Ovary (tissue), 3 donors: Measurements from ENCODE around the gene ADCYAP1R1.

Experiments
- CTCF ChIP-seq, 3 donors: fragments of 450-650 bp in 2 of 3; fragments of 200-600 bp in 1 of 3; IDR thresholded peaks; one replicate each; pipeline versions ENCODE4 v1.5.1 to v1.8.0; 2016 to 2022; ENCODE audit warnings: antibody characterized with exemption in 3 of 3, mild to moderate bottlenecking in 1 of 3
- POLR2A ChIP-seq: fragments of 450-650 bp; IDR thresholded peaks from one replicate; pipeline ENCODE4 v1.6.1; 2017; ENCODE audit warnings: antibody characterized with exemption, mild to moderate bottlenecking, moderate library complexity
- donor health status: DM: no; HTN: no; CAD: no.

GRCh38 chr7:31074403-31075085 lies 22.4 kb downstream of the ADCYAP1R1 start:
- no peak for TF ChIP-seq POLR2A
- no peak for TF ChIP-seq CTCF (IDR thresholded peaks at IDR 0.05)
